Neuronal stem cell (in vitro differentiated cells): Measurements from ENCODE around the gene PTPRM.

Experiments
- DNase-seq: peaks from one replicate; pipeline ENCODE4 v3.0.0-alpha.2; 2013; ENCODE audit warnings: low spot score
- H2AFZ ChIP-seq: one replicate; pipeline ENCODE4 v1.6.1; 2013; ENCODE audit warnings: mild to moderate bottlenecking, low read length, inconsistent platforms
- H2AK5ac ChIP-seq: 2 replicates; pipeline ENCODE4 v1.6.1; 2013; ENCODE audit warnings: low read depth, mild to moderate bottlenecking, inconsistent platforms, low read length, moderate library complexity, mixed read lengths
- H2BK120ac ChIP-seq: 2 replicates; pipeline ENCODE4 v1.6.1; 2013; ENCODE audit warnings: low read depth, mild to moderate bottlenecking, inconsistent platforms, low read length, moderate library complexity, mixed read lengths
- H2BK12ac ChIP-seq: one replicate; pipeline ENCODE4 v1.6.1; 2013; ENCODE audit warnings: low read length, inconsistent platforms
- H2BK15ac ChIP-seq: 2 replicates; pipeline ENCODE4 v1.6.1; 2013; ENCODE audit warnings: mild to moderate bottlenecking, low read length, inconsistent platforms, mixed read lengths
- H2BK5ac ChIP-seq: one replicate; pipeline ENCODE4 v1.6.1; 2013; ENCODE audit warnings: inconsistent platforms, mild to moderate bottlenecking, low read length, moderate library complexity
- H3K14ac ChIP-seq: one replicate; pipeline ENCODE4 v1.6.1; 2013; ENCODE audit warnings: low read length, inconsistent platforms
- H3K18ac ChIP-seq: 2 replicates; pipeline ENCODE4 v1.6.1; 2013; ENCODE audit warnings: low read length, inconsistent platforms
- H3K23ac ChIP-seq: 2 replicates; pipeline ENCODE4 v1.6.1; 2013; ENCODE audit warnings: low read depth, mild to moderate bottlenecking, mixed read lengths, low read length, inconsistent platforms; ENCODE audit not compliant: poor library complexity
- H3K27ac ChIP-seq: replicated peaks from 3 replicates; pipeline ENCODE4 v1.5.1; 2013; ENCODE audit warnings: low read length, inconsistent platforms
- H3K27me3 ChIP-seq, 3 experiments: 2 replicates each; pipeline ENCODE4 v1.6.1; 2013; ENCODE audit warnings: low read length in 3 of 3, mild to moderate bottlenecking in 2 of 3, inconsistent platforms in 1 of 3, low read depth in 1 of 3, mixed read lengths in 1 of 3, moderate library complexity in 1 of 3; ENCODE audit not compliant: control insufficient read depth in 3 of 3, insufficient read depth in 3 of 3
- H3K36me3 ChIP-seq, 2 donors: replicated peaks in 1 of 2; 2 replicates each; pipeline ENCODE4 v1.6.1; 2013; ENCODE audit warnings: low read length in 2 of 2; ENCODE audit not compliant: control insufficient read depth in 2 of 2, insufficient read depth in 2 of 2
- H3K4ac ChIP-seq: 2 replicates; pipeline ENCODE4 v1.6.1; 2013; ENCODE audit warnings: inconsistent platforms, mild to moderate bottlenecking, low read length, moderate library complexity
- H3K4me1 ChIP-seq, 2 donors: 1 replicate in 1 of 2; 2 replicates in 1 of 2; pipeline ENCODE4 v1.6.1; 2013; ENCODE audit warnings: low read length in 2 of 2, low read depth in 1 of 2; ENCODE audit not compliant: control insufficient read depth in 2 of 2, insufficient read depth in 1 of 2
- H3K4me2 ChIP-seq: one replicate; pipeline ENCODE4 v1.6.1; 2013; ENCODE audit warnings: mild to moderate bottlenecking, low read length, inconsistent platforms; ENCODE audit not compliant: insufficient read depth, poor library complexity, severe bottlenecking
- H3K4me3 ChIP-seq, 2 donors: 2 replicates each; pipeline ENCODE4 v1.5.1; 2013; ENCODE audit warnings: low read length in 2 of 2, mild to moderate bottlenecking in 2 of 2, inconsistent platforms in 1 of 2, moderate library complexity in 1 of 2
- H3K79me1 ChIP-seq: one replicate; pipeline ENCODE4 v1.6.1; 2013; ENCODE audit warnings: low read depth, mild to moderate bottlenecking, inconsistent platforms, low read length, moderate library complexity
- H3K9ac ChIP-seq: one replicate; pipeline ENCODE4 v1.6.1; 2013; ENCODE audit warnings: mild to moderate bottlenecking, low read depth, low read length, inconsistent platforms; ENCODE audit not compliant: poor library complexity
- H3K9me3 ChIP-seq, 2 donors: replicated peaks in 1 of 2; 2 replicates each; pipeline versions ENCODE3 to v1.6.1; 2013; ENCODE audit warnings: low read length in 2 of 2, mild to moderate bottlenecking in 2 of 2, inconsistent platforms in 1 of 2, low read depth in 1 of 2, mixed read lengths in 1 of 2, moderate library complexity in 1 of 2; ENCODE audit not compliant: control insufficient read depth in 2 of 2, insufficient read depth in 1 of 2
- H4K8ac ChIP-seq: one replicate; pipeline ENCODE4 v1.6.1; 2013; ENCODE audit warnings: low read depth, mild to moderate bottlenecking, inconsistent platforms, low read length, moderate library complexity
- H4K91ac ChIP-seq: one replicate; pipeline ENCODE4 v1.6.1; 2013; ENCODE audit warnings: low read length, low read depth, mild to moderate bottlenecking, inconsistent platforms; ENCODE audit not compliant: poor library complexity
- WGBS, 2 donors: extraction: QIAGEN DNeasy Blood & Tissue Kit; methylation state at CpG; one replicate each; pipeline ENCODE4 v1.1.7; 2013; ENCODE audit warnings: missing lambda C conversion rate in 2 of 2, mixed read lengths in 1 of 2; ENCODE audit not compliant: insufficient read length in 2 of 2, insufficient replicate concordance in 1 of 2; ENCODE audit errors: extremely low coverage in 2 of 2; 5-methylcytosine and 5-hydroxymethylcytosine counted together

Gene PTPRM

GRCh38 chr18:7813131-7813530 is 246.0 kb downstream of the PTPRM start:
- no peak overlapping the region for H3K23ac ChIP-seq
- no peak overlapping the region for H2BK120ac ChIP-seq
- DNase-seq: no peak
- no CpG with 5 or more reads among the region's 5 CpGs for WGBS, 2 donors
- H3K36me3 ChIP-seq: no peaks in the 10 kb centered on the region
- no peak overlapping the region for H2BK5ac ChIP-seq
- H3K9me3 ChIP-seq: peaks cover 9 to 32% of the 10 kb centered on the region in 2 donors
- H3K79me1 ChIP-seq: no peaks in the 10 kb centered on the region
- H3K14ac ChIP-seq: no peak overlapping the region
- H2AFZ ChIP-seq: no peak overlapping the region
- H4K8ac ChIP-seq: no peak overlapping the region
- no peak overlapping the region for H3K4me3 ChIP-seq
- no peak overlapping the region for H2BK15ac ChIP-seq
- no peak overlapping the region for H3K4me2 ChIP-seq
- H4K91ac ChIP-seq: no peak overlapping the region
- no peak overlapping the region for H3K27ac ChIP-seq
- no peak overlapping the region for H3K4ac ChIP-seq
- no peak overlapping the region for H3K9ac ChIP-seq
- H3K18ac ChIP-seq: no peak overlapping the region
- H2BK12ac ChIP-seq: no peak overlapping the region
- H3K4me1 ChIP-seq: peaks cover 4 to 10% of the 10 kb centered on the region in 2 donors
- no peak overlapping the region for H2AK5ac ChIP-seq
- H3K27me3 ChIP-seq: no peaks in the 10 kb centered on the region

- WGBS, 2 donors: no CpG with 5 or more reads among the region's 5 CpGs
Observed at GRCh38 chr18:7814754-7815315, 247.7 kb downstream of the PTPRM start.

GRCh38 chr18:7815787-7816186 is 248.7 kb downstream of the PTPRM start:
- H3K27ac ChIP-seq: no peak overlapping the region
- H2BK15ac ChIP-seq: no peak overlapping the region
- H4K8ac ChIP-seq: no peak overlapping the region
- H2BK12ac ChIP-seq: no peak overlapping the region
- no peak overlapping the region for H3K4ac ChIP-seq
- H2AK5ac ChIP-seq: no peak overlapping the region
- no peak overlapping the region for H2BK5ac ChIP-seq
- no peak for DNase-seq
- peaks cover 9 to 32% of the 10 kb centered on the region in 2 donors for H3K9me3 ChIP-seq
- H3K14ac ChIP-seq: no peak overlapping the region
- WGBS, 2 donors: no CpG with 5 or more reads among the region's 2 CpGs
- no peak overlapping the region for H3K4me2 ChIP-seq
- H3K4me3 ChIP-seq: no peak overlapping the region
- H3K36me3 ChIP-seq: no peaks in the 10 kb centered on the region
- no peak overlapping the region for H4K91ac ChIP-seq
- no peak overlapping the region for H2BK120ac ChIP-seq
- no peaks in the 10 kb centered on the region for H3K27me3 ChIP-seq
- no peak overlapping the region for H2AFZ ChIP-seq
- peaks cover 0 to 6% of the 10 kb centered on the region in 2 donors for H3K4me1 ChIP-seq
- H3K18ac ChIP-seq: no peak overlapping the region
- no peak overlapping the region for H3K23ac ChIP-seq
- no peak overlapping the region for H3K9ac ChIP-seq
- H3K79me1 ChIP-seq: no peaks in the 10 kb centered on the region

More at GRCh38 chr18:7814754-7815315, 247.7 kb downstream of the PTPRM start:
- Histone ChIP-seq H3K4me3 (no peak overlapping the region), H3K9me3 (peaks cover 9 to 32% of the 10 kb centered on the region in 2 donors), H3K18ac (no peak overlapping the region), H2BK120ac (no peak overlapping the region), H2BK15ac (no peak overlapping the region), H3K23ac (no peak overlapping the region), H3K4me1 (peaks cover 0 to 6% of the 10 kb centered on the region in 2 donors), H3K27ac (no peak overlapping the region), H3K79me1 (no peaks in the 10 kb centered on the region), H3K4me2 (no peak overlapping the region), H2AFZ (no peak overlapping the region), H2BK5ac (no peak overlapping the region), H4K8ac (no peak overlapping the region), H3K27me3 (no peaks in the 10 kb centered on the region), H2BK12ac (no peak overlapping the region), H3K14ac (no peak overlapping the region), H3K4ac (no peak overlapping the region), H3K9ac (no peak overlapping the region), H3K36me3 (no peaks in the 10 kb centered on the region), H2AK5ac (no peak overlapping the region), H4K91ac (no peak overlapping the region)
- no peak for DNase-seq

- Histone ChIP-seq H3K4me3 (no peak overlapping the region), H3K27ac (no peak overlapping the region)
- no CpG with 5 or more reads among the region's 8 CpGs for WGBS, 2 donors
Observed at GRCh38 chr18:7817575-7818230, 250.6 kb downstream of the PTPRM start.

More at GRCh38 chr18:7817575-7818230, 250.6 kb downstream of the PTPRM start:
- Histone ChIP-seq H2BK12ac (no peak overlapping the region), H4K91ac (no peak overlapping the region), H2AFZ (no peak overlapping the region), H2BK120ac (no peak overlapping the region), H3K4me2 (no peak overlapping the region), H3K9me3 (peaks cover 9 to 29% of the 10 kb centered on the region in 2 donors), H3K9ac (no peak overlapping the region), H2AK5ac (no peak overlapping the region), H2BK5ac (no peak overlapping the region), H3K36me3 (no peaks in the 10 kb centered on the region), H3K18ac (no peak overlapping the region), H3K79me1 (no peaks in the 10 kb centered on the region), H2BK15ac (no peak overlapping the region), H3K14ac (no peak overlapping the region), H3K27me3 (no peaks in the 10 kb centered on the region), H3K4me1 (peaks cover 7 to 12% of the 10 kb centered on the region in 2 donors), H3K4ac (no peak overlapping the region), H4K8ac (no peak overlapping the region), H3K23ac (no peak overlapping the region)
- no peak for DNase-seq
